IMR-90 (cell line): ENCODE results near the gene HOXB6.

ENCODE experiments used
- CEBPB ChIP-seq: IDR thresholded peaks from 2 replicates; pipeline ENCODE4 v1.6.1; 2012; ENCODE audit warnings: low read depth, low read length, improper control_type of control experiment
- FOS ChIP-seq: fragments of 150-350 bp; IDR thresholded peaks from 2 replicates; pipeline ENCODE4 v1.6.1; 2016; ENCODE audit warnings: low read depth, low read length
- MAFK ChIP-seq: IDR thresholded peaks from 2 replicates; pipeline ENCODE4 v1.6.1; 2012; ENCODE audit warnings: low read depth, low read length, improper control_type of control experiment
- MAZ ChIP-seq: IDR thresholded peaks from 2 replicates; pipeline ENCODE4 v1.6.1; 2012; ENCODE audit warnings: low read depth, mild to moderate bottlenecking, low read length, improper control_type of control experiment, moderate library complexity, borderline replicate concordance
- NFE2L2 ChIP-seq: fragments of 150-350 bp; IDR thresholded peaks from 2 replicates; pipeline ENCODE4 v1.6.1; 2016; ENCODE audit warnings: low read depth, mild to moderate bottlenecking, low read length
- POLR2A ChIP-seq: IDR thresholded peaks from 2 replicates; pipeline ENCODE4 v1.6.1; 2012; ENCODE audit warnings: mild to moderate bottlenecking, low read depth, low read length
- RAD21 ChIP-seq: IDR thresholded peaks from 2 replicates; pipeline ENCODE4 v1.6.1; 2012; ENCODE audit warnings: low read length, improper control_type of control experiment
- RCOR1 ChIP-seq: IDR thresholded peaks from 2 replicates; pipeline ENCODE4 v1.6.1; 2012; ENCODE audit warnings: mild to moderate bottlenecking, low read length, improper control_type of control experiment; ENCODE audit not compliant: insufficient replicate concordance
- RFX5 ChIP-seq: IDR thresholded peaks from 2 replicates; pipeline ENCODE4 v1.8.0; 2012; ENCODE audit warnings: low read depth, mild to moderate bottlenecking, low read length, moderate library complexity
- SMC3 ChIP-seq: fragments of 150-350 bp; IDR thresholded peaks from 2 replicates; pipeline ENCODE4 v1.6.1; 2016; ENCODE audit warnings: low read depth, mild to moderate bottlenecking, antibody characterized with exemption, low read length, moderate library complexity
- TF ChIP-seq, protein P1 (sequence below): conservative IDR thresholded peaks from 2 replicates; pipeline ENCODE4 v1.5.1; 2012; ENCODE audit warnings: mild to moderate bottlenecking, low read depth, low read length, improper control_type of control experiment
- TF ChIP-seq, protein P2 (sequence below): fragments of 150-350 bp; IDR thresholded peaks from 2 replicates; pipeline ENCODE4 v1.6.1; 2017; ENCODE audit warnings: mild to moderate bottlenecking, antibody characterized with exemption, low read length, low read depth

GRCh38 chr17:48550502-48551213, 54.1 kb downstream of the HOXB6 start:
- TF ChIP-seq, protein P1, sequence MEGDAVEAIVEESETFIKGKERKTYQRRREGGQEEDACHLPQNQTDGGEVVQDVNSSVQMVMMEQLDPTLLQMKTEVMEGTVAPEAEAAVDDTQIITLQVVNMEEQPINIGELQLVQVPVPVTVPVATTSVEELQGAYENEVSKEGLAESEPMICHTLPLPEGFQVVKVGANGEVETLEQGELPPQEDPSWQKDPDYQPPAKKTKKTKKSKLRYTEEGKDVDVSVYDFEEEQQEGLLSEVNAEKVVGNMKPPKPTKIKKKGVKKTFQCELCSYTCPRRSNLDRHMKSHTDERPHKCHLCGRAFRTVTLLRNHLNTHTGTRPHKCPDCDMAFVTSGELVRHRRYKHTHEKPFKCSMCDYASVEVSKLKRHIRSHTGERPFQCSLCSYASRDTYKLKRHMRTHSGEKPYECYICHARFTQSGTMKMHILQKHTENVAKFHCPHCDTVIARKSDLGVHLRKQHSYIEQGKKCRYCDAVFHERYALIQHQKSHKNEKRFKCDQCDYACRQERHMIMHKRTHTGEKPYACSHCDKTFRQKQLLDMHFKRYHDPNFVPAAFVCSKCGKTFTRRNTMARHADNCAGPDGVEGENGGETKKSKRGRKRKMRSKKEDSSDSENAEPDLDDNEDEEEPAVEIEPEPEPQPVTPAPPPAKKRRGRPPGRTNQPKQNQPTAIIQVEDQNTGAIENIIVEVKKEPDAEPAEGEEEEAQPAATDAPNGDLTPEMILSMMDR, result peak; percentile 43
- TF ChIP-seq MAZ, result no peak
- no peak for TF ChIP-seq CEBPB
- TF ChIP-seq POLR2A, result no peak
- TF ChIP-seq MAFK, result no peak
- TF ChIP-seq RFX5, result no peak
- peak; percentile 37; the same call in 1 of the 2 replicates for TF ChIP-seq RAD21
- TF ChIP-seq, protein P2, sequence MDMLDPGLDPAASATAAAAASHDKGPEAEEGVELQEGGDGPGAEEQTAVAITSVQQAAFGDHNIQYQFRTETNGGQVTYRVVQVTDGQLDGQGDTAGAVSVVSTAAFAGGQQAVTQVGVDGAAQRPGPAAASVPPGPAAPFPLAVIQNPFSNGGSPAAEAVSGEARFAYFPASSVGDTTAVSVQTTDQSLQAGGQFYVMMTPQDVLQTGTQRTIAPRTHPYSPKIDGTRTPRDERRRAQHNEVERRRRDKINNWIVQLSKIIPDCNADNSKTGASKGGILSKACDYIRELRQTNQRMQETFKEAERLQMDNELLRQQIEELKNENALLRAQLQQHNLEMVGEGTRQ, result no peak
- peak; percentile 23; the same call in 1 of the 2 replicates for TF ChIP-seq SMC3
- no peak for TF ChIP-seq RCOR1
- no peak for TF ChIP-seq FOS
- TF ChIP-seq NFE2L2, result no peak
